GM19238 (cell line): ENCODE measurements around the gene UBE2F.
"Not testable (repeated sequence)": the region's sequence is repeated elsewhere in the genome, so short reads cannot be mapped to it uniquely, and the experiment has no call there.

Experiments
- DNase-seq: peaks from one replicate; pipeline ENCODE4 v3.0.0; 2011; ENCODE audit warnings: low spot score; ENCODE audit not compliant: insufficient read length

The UBE2F gene

DNA sequence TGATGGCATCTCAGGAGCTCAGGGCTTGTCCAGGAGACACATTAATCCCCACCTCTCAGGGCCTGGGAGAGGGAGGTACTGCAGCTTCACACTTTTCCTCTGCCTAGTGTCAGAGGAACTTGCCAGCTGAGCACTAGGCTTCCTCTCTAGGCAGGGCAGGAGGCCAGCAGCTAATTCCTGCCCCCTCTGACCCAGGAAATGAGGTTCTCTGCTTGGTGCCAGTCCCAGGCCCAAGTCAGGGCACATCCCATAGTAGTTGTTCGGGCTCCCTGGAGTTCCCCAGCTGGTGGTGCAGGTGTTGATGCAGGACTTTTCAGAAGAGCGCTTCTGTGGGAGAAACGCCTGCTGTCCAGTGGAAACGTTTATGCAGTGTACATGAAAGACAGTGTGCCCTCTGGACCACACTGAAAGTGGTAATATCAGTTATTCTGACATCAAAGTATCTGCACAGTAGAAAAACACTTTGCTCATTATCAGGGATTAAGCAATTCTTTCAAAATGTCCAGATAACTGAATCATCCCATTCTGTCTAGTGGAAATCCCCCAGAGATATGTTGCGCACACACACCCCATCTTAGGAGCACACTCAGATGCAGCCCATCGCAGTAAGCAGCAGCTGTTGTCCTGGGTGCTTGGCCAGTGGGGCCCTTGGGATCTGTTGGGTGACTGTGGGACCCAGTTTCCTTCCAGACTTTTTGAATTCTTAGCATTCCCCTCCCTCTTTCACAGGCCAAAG is 76.2 kb downstream of the UBE2F start:
- DNase-seq: no peak

DNA sequence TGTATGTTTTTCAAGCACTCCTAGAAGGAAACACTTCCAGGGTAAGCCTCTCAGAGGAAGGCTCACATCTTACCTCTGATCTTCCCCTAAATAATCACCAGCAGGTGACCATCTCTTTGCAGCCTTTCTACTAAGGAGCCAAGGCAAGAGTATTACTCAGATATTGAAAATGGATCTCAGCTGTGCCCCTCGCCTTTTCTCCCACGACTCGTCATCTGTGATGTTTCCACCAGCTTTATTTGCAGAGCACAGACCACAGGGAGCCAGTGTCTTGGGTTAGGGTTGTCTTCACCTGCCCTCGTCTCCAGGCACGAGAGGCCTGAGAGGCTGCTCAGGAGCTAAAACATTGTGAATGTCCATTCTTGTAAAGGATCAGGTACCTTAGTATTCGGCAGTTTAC is 77.0 kb downstream of the UBE2F start:
- no peak for DNase-seq

DNA sequence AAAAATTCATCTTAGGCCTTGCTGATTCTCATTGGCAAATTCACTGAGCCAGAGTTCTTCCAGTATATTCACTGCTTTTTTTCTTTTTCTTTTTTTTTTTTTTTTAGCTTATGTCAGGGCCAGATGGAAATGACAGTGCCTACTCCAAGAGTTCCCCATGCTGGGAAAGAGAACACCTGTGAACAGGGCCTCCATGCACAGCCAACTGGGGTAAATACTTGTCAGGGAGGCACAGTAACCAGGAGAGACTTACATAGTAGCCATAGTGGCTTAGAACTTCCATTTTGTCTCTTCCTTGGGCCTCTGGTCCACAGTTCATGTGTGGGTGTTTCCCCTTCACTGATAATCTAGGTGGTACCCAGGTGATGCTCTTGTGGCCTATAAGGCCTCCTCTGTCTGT is 78.8 kb downstream of the UBE2F start:
- no peak for DNase-seq

DNA sequence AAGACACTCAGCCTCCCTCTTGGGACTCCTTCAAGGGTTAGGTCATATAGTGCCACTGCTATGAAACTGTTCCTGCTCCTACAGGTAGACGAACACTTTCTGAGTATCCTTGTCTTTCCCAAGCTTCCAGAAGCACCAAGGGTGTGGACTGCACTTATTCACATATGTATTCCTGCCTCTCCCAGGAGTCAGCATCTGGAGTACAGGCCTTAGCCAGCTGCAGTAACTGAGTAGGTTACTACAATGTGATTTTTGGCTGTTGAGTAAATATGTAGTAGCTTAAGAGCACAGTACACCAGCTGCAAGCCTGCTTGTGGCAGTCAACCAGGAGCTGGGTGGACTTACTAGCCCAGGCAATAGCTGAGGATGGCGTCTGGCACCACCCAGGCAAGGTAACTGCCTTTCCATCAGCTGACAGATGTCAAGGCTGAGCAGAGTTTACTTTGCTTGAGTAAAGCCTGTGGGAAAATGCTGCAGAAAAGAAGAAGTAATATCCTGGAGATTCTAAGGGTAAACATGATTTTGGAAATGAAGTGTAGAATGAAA is 80.0 kb downstream of the UBE2F start:
- no peak for DNase-seq

DNA sequence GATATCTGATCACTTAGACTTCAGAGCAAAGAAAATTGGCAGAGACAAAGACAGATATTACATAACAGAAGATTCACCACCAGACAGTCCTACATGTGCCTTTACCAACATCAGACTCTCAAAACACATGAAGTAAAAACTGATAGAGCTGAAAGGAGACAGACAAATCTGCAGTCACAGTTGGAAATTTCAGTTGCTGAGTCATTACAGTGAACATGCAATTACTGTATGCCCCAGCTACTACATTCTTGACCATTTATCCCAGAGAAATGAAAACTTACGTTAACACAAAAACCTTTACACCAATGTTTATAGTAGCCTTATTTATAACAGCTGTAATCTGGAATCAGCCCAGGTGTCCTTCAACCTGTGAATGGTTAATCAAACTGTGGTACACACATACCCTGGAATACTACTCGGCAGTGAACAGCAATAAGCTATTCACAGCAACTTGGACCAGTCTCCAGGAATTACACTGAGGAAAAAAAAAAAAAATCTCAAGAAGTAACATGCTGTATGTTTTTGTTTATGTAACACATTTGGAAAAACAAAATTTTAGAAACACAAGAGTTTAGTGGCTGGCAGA is 86.5 kb downstream of the UBE2F start:
- no peak for DNase-seq

DNA sequence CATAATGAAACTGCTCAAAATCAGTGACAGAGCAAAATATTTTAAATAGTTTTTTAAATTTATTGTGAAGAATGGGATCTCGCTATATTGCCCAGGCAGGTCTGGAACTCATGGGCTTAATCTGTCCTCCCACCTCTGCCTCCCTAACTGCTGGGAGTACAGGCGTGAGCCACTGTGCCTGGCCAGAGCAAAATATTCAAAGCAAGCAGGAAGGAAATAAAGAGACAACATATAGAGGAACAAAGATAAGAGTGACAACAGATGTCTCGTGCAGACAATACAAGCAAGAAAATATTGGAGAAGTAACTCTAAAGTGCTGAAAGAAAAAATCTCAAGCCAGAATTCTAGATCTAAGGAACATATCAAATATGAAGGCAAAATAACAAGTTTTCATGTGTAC is 89.0 kb downstream of the UBE2F start:
- DNase-seq: no peak

DNA sequence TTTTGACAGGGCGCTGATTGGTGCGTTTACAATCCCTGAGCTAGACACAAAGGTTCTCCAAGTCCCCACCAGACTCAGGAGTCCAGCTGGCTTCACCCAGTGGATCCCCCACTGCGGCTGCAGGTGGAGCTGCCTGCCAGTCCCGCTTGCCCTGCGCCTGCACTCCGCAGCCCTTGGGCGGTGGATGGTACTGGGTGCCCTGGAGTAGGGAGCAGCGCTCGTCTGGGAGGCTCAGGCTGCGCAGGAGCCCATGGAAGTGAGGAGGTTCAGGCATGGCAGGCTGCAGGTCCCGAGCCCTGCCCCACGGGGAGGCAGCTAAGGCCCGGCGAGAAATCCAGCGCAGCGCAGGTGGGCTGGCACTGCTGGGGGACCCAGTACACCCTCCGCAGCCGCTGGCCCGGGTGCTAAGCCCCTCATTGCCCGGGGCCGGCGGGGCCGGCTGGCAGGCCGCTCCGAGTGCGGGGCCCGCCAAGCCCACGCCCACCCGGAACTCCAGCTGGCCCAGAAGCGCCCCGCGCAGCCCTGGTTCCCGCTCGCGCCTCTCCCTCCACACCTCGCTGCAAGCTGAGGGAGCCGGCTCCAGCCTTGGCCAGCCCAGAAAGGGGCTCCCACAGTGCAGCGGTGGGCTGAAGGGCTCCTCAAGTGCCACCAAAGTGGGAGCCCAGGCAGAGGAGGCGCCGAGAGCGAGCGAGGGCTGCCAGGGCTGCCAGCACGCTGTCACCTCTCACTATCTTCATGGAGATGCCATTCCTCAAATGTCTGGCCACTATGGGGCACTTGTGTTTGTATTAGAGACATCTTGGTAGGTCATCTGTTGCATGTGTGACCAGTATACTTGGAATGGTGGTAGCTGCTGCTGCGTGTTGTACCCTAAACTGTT is 91.1 kb downstream of the UBE2F start:
- not testable (repeated sequence) for DNase-seq

DNA sequence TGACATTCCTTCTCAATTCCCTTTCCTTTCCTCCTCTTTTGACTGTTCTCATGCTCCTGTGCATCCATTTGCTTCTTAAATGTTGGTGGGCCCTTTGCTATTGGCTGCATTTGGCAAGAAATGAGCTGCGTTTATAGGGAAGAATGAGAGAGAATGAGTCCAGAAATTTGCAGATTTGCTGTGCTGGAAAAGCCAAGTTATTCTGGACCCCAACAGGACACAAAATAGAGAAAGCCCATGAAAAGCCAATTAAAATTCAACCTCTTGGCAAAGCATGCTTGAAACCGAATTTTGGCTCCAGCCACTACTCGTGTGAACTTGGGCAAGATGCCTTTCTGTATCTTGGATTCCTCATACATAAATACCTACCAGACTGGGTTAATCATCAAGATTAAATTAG is 92.7 kb downstream of the UBE2F start:
- no peak for DNase-seq

DNA sequence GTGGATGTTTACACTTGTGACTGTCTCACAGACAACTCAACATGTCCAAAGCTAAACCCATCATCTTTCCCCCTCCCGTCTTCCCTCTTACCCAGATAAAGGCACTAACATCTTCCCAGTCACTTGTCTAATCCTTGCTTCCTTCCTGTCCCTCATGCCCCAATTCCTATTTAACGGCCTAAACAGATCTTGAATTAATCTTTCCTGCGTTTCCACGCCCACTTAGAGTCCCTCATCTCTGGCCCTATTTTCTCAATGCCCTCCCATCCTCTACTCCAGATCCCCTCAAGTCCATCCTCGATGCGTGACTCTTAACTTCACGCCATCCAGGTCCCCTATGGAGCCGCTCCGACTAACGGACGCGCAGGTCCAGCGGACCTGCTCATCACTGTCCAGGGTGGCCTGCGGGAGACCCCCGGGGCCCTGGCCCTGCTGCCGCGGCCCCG is 93.3 kb downstream of the UBE2F start:
- DNase-seq: no peak

DNA sequence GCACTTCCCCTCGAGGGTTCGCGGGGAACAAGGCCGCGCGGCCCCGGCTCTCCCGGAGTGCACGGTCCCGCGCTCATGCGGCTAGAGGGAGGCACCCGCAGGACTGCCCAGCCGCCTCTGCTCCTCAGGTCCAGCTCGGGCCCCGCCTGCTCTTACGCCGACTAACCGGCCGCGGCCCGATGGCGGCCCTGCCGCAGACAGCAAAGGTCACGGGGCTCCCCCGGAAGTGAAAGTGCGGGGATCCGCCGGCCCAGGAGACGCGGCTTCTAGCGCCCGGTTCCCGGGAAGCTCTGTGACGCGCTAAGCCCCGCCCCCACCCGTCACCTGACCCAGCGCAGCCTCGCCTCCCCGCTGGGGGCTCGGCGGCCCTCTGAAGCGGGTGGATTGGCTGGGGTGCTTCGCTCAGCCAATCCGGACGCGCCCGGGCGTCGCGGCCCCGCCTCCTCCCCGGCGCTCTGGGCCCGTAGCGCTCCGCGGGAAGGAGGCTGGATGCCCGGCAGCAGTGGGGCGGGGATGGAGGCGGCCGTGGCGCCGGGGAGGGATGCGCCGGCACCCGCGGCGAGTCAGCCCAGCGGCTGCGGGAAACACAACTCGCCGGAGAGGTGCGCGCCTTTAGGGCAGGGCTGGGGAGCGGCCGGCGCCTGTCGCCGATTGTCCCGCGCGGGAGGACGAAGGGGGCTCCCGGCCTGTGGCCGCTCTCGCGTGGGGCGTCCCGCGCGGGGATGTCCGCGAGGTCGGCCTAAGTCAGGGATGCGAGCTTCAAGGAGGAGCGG is 93.9 kb downstream of the UBE2F start, which contains the start of gene SCLY:
Gene SCLY (plus strand): TSS at position 460 of the 773 bp plus-strand sequence. CDS start 54 bp downstream, at position 514.
- peak; percentile 99 for DNase-seq

DNA sequence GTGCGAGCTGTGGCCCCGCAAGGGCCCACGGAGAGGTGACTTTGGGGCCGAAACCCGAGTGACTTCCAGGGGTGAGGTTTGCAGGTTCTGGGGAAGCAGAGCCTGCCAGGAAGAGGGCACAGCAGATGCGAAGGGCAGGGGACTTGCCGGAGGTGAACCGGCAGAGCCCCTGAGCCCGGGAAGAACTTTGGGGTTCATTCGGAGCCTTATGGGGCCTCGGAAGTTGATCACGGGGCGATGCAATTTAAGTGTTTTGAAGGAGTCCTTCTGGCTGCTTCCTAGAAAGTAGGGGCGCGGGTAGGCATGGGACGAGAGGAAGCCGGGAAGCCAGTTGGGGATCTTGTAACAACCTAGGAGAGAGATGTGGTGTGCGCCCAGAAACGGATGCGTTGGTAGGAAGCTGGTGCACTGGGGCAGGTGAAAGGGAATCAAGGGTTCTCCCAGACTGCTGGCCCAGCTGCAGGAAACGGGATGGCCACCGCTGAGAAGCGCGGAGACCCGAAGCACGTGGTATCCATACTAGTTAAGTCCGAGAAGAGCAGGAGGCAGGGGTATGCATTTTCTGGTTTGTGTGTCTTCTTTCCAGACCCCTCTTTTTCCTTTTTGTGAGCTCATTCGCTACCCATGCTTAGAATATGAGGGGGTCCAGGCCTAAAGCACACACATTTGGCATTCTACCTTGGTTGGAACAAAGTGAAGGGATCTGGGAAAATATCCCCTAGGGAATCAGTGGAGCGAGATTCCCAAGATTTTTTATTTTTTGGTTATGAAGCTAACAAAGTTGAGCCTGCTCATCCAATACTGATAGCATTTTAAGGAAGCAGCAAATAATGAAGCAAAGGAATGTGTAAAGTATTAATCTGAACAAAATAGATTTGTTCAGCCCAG is 94.7 kb downstream of the UBE2F start:
- peak; percentile 13 for DNase-seq

DNA sequence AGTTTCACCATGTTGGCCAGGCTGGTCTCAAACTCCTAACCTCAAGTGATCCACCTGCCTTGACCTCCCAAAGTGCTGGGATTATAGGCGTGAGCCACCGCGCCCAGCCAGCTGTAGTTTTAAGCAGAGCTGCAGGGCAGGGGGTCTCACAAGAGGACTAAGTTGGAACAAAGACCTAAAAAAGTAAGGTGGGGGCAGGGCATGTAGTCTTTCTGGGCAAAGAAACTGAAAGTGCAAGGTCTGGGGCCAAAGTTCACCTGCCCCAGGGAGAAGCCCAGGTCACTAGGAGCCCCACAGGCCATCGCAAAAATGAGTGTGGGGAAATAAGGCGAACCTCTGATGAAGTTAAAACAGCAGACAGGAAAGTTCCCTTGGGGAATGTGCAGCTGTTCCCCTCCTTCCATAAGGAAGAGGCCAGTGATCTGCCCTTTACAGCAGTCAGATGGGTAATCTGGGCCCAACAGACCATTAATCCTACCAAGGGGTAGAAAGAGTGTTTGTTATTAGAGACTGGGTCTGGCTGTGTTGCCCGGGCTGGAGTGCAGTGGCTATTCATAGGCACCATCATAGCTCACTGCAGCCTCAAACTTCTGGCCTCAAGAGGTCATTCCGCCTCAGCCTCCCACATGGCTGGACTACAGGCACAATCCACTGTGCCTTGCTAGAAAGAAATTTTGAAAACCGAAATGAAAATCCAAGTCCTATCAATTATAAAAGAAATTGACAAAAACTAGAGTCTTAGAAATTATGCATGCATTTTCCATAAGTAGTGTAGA is 96.8 kb downstream of the UBE2F start:
- DNase-seq: no peak

DNA sequence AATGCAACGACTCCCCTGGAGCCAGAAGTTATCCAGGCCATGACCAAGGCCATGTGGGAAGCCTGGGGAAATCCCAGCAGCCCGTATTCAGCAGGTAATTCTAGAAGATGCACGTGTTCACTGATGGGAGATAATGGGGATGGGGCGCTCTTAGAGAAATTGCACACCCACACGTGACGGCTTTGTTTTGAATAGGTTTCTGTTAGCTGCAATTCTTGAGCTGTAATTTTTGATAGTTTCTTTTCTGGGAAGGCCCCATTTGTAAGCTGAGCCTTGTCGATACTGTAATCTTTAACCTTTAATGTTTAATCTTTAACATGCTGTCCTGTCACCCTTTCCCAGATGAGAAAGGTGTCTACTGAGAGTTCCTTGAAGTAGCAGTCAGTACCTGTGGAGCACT is 97.6 kb downstream of the UBE2F start:
- no peak for DNase-seq

DNA sequence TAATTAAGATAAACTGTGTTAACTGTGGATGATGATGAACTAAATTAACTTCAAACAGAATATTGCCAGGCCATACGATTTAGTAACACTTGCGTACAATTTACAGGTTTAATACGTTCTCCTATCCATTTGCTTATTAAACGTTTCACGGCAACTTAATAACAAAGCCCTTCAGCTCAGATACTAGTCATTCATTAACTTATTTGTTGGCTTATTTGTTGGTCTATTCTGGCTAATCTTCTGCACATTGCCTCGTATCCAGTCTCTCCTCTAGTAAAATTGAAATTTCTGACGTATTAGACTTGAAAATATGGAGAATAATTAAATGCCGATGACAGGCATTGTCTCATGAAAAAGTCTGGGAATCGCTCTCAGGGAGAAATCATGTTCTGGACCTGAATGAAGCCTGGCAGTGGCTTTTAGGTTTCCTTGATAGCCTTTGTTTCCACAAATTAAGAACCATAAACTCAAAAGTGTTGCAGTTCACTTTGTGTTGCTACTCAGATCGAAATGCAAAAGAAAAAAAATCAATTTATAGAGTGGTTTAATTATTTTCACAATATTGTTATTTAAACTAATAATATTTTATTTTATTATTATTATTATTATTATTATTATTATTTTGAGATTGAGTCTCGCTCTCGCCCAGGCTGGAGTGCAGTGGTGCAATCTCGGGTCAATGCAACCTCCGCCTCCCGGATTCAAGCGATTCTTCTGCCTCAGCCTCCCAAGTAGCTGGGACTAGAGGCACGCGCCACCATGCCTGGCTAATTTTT is 98.4 kb downstream of the UBE2F start:
- DNase-seq: no peak

DNA sequence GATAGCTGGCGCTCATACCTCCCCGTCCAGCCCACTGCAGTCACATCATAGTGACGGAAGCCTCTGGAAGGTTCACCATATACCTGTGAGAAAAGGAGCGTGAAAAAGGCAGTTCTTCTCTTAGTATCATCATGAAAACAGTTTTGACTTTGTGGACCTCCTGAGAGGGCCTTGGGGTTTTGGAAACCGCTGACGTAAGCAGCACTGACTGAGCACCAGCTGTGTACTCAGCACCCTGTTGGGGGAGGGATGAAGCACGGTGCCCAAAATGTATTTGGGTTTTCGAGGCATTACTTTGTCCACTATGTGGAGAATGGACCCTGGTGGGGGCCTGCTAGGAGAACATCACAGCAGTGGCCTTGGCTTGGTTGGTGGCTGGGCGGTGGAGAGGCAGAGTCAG is 99.4 kb downstream of the UBE2F start:
- DNase-seq: no peak

DNA sequence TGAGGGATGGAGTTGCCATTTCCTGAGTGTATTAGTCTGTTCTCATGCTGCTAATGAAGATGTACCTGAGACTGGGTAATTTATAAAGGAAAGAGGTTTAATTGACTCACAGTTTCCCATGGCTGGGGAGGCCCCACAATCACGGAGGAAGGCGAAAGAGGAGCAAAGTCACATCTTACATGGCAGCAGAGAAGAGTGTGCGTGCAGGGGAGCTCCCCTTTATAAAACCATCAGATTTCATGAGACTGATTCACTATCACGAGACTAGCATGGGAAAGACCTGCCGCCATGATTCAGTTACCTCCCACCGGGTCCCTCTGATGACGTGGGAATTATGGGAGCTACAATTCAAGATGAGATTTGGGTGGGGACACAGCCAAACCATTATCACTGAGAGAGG is 99.9 kb downstream of the UBE2F start:
- not testable (repeated sequence) for DNase-seq

DNA sequence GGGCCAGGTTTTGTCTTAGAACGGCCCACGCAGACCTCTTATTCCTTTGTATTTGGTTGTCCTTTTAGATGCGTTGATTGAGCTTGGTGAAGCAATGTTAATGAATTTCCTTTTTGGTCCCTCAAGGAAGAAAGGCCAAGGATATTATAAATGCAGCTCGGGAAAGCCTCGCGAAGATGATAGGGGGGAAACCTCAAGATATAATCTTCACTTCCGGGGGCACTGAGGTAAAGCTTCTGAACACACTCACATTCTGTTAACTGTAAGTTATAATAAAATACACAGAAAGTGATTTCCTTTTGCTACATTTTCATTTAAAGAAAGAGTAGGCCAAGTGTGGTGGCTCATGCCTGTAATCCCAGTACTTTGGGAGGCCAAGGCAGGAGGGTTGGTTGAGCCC is 101.1 kb downstream of the UBE2F start:
- no peak for DNase-seq

DNA sequence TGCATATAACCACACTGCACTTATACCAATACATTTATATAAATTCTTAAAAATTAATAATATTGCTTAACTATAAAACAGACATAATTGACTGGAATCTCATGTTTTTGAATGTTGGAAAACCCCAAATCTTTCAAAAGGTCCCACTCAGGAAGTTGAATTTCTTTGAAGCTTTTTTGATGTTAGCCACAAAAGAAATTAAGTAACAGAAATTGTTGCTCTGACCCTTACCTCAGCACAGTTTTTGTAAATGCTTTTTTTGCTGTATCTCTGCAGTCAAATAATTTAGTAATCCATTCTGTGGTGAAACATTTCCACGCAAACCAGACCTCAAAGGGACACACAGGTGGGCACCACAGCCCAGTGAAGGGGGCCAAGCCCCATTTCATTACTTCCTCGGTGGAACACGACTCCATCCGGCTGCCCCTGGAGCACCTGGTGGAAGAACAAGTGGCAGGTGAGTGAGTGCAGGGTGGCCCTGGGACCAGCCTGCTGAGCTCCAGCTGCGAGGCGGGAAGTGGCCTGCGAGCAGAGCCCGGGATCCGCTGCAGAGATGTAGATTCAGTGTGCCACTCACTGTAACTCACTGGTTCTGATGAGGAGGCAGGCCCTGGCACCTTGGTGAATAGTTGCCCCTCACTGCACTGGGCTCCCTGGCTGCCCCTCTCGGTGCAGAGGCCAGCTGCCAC is 102.4 kb downstream of the UBE2F start:
- no peak for DNase-seq
